SK-N-SH (cell line): ENCODE measurements around the gene R3HDML. TPM values are rescaled to one million over a fixed set of nuclear protein-coding genes. Genes with fewer than 3 reads are reported as not detected.

Experiments used
- CTCF ChIA-PET: fragments of 300-600, 350-600 bp; formaldehyde crosslinking; extraction: SDS; loops from one replicate; lab custom pipeline; 2021; lab: Yijun Ruan, JAX
- POLR2A ChIA-PET: fragments of 350-600 bp; sonication (Branson Sonifier 250); formaldehyde crosslinking; extraction: SDS; loops from one replicate; lab custom pipeline; 2020; ENCODE audit warnings: antibody characterized with exemption, inconsistent platforms; lab: Yijun Ruan, JAX
- DNase-seq: peaks from one replicate; pipeline ENCODE4 v3.0.0; 2012
- H2AFZ ChIP-seq: fragments of 200-600 bp; sonication (generic); 2 replicates; pipeline ENCODE4 v1.8.1; 2016; ENCODE audit warnings: antibody characterized with exemption, mild to moderate bottlenecking, low read depth
- H3F3A ChIP-seq: fragments of 200-600 bp; sonication (generic); replicated peaks from 2 replicates; pipeline ENCODE3; 2016; ENCODE audit warnings: antibody characterized with exemption, mild to moderate bottlenecking; ENCODE audit not compliant: insufficient read depth
- H3K27ac ChIP-seq, 2 experiments: fragments of 200-500 bp in 1 of 2; fragments of 200-600 bp in 1 of 2; sonication (Bioruptor generic) in 1 of 2; sonication (generic), shearing (Covaris generic) in 1 of 2; 2 replicates each; pipeline versions ENCODE4 v1.5.1 to v1.6.1; 2014 to 2016; ENCODE audit warnings: low read depth in 2 of 2, inconsistent platforms in 1 of 2, low read length in 1 of 2, mild to moderate bottlenecking in 1 of 2, mixed read lengths in 1 of 2
- H3K27me3 ChIP-seq: fragments of 200-600 bp; sonication (generic), shearing (Covaris generic); 2 replicates; pipeline ENCODE4 v1.6.1; 2016; ENCODE audit warnings: mixed run types; ENCODE audit not compliant: insufficient read depth
- H3K36me3 ChIP-seq, 2 experiments: fragments of 200-500 bp in 1 of 2; fragments of 200-600 bp in 1 of 2; sonication (Bioruptor generic) in 1 of 2; sonication (generic) in 1 of 2; replicated peaks in 1 of 2; 2 replicates each; pipeline versions ENCODE3 to v1.5.1; 2014 to 2016; ENCODE audit warnings: low read length in 1 of 2, mild to moderate bottlenecking in 1 of 2; ENCODE audit not compliant: insufficient read depth in 2 of 2, control insufficient read depth in 1 of 2
- H3K4me1 ChIP-seq, 2 experiments: fragments of 200-500 bp in 1 of 2; fragments of 200-600 bp in 1 of 2; sonication (Bioruptor generic) in 1 of 2; sonication (generic), shearing (Covaris generic) in 1 of 2; 2 replicates each; pipeline versions ENCODE4 v1.5.1 to v1.6.1; 2014 to 2016; ENCODE audit warnings: low read depth in 1 of 2, low read length in 1 of 2, mixed run types in 1 of 2; ENCODE audit not compliant: insufficient read depth in 2 of 2, control insufficient read depth in 1 of 2
- H3K4me2 ChIP-seq: fragments of 200-600 bp; sonication (generic), shearing (Covaris generic); 2 replicates; pipeline ENCODE4 v1.6.1; 2017; ENCODE audit warnings: mixed run types
- H3K4me3 ChIP-seq, 2 experiments: fragments of 200-500 bp in 1 of 2; fragments of 200-600 bp in 1 of 2; sonication (Bioruptor generic) in 1 of 2; sonication (generic), shearing (Covaris generic) in 1 of 2; 2 replicates each; pipeline versions ENCODE4 v1.5.1 to v1.8.1; 2014 to 2016; ENCODE audit warnings: low read depth in 2 of 2, inconsistent platforms in 1 of 2, low read length in 1 of 2, mild to moderate bottlenecking in 1 of 2, mixed read lengths in 1 of 2, moderate library complexity in 1 of 2
- H3K79me2 ChIP-seq: fragments of 200-600 bp; sonication (generic); 2 replicates; pipeline ENCODE4 v1.8.1; 2017; ENCODE audit warnings: mild to moderate bottlenecking; ENCODE audit not compliant: insufficient read depth
- H3K9ac ChIP-seq: fragments of 200-600 bp; sonication (generic); 2 replicates; pipeline ENCODE4 v1.6.1; 2017; ENCODE audit warnings: mixed run types
- H3K9me2 ChIP-seq: fragments of 200-600 bp; sonication (generic); 2 replicates; pipeline ENCODE4 v1.6.1; 2017; ENCODE audit warnings: mixed run types
- H3K9me3 ChIP-seq: fragments of 200-600 bp; sonication (generic); 2 replicates; pipeline ENCODE4 v1.6.1; 2017; ENCODE audit warnings: mixed run types, mild to moderate bottlenecking, moderate library complexity
- H4K20me1 ChIP-seq: fragments of 200-600 bp; sonication (generic); 2 replicates; pipeline ENCODE4 v1.6.1; 2017; ENCODE audit warnings: mild to moderate bottlenecking, mixed run types; ENCODE audit not compliant: insufficient read depth
- CHD2 ChIP-seq: fragments of 150-350 bp; IDR thresholded peaks from 2 replicates; pipeline ENCODE4 v1.6.1; 2018; ENCODE audit warnings: low read length; ENCODE audit not compliant: partially characterized antibody
- EZH2phosphoT487 ChIP-seq: fragments of 200-600 bp; sonication (generic); IDR thresholded peaks from 2 replicates; pipeline ENCODE4 v1.6.1; 2017; ENCODE audit warnings: low read depth, mixed run types, mild to moderate bottlenecking, antibody characterized with exemption, moderate library complexity, borderline replicate concordance
- FOSL2 ChIP-seq: IDR thresholded peaks from 2 replicates; pipeline ENCODE4 v1.4.0; 2012; ENCODE audit warnings: low read depth, mild to moderate bottlenecking, moderate library complexity, borderline replicate concordance
- GATA2 ChIP-seq: sonication (generic); formaldehyde crosslinking; IDR thresholded peaks from 2 replicates; pipeline ENCODE4 v1.5.0; 2020; ENCODE audit warnings: mild to moderate bottlenecking, missing genetic modification reagents
- MXI1 ChIP-seq: IDR thresholded peaks from 2 replicates; pipeline ENCODE4 v1.6.1; 2012; ENCODE audit warnings: mild to moderate bottlenecking, low read depth, low read length, improper control_type of control experiment
- NRF1 ChIP-seq: IDR thresholded peaks from 2 replicates; pipeline ENCODE4 v1.6.1; 2012; ENCODE audit warnings: low read depth, mild to moderate bottlenecking, low read length
- RCOR1 ChIP-seq: fragments of 150-350 bp; IDR thresholded peaks from 2 replicates; pipeline ENCODE4 v1.6.1; 2017; ENCODE audit warnings: antibody characterized with exemption, low read length
- REST ChIP-seq: IDR thresholded peaks from 2 replicates; pipeline ENCODE4 v1.6.1; 2012; ENCODE audit warnings: mild to moderate bottlenecking, low read depth, low read length, moderate library complexity
- SMC3 ChIP-seq: IDR thresholded peaks from 2 replicates; pipeline ENCODE4 v1.6.1; 2012; ENCODE audit warnings: low read depth, low read length, improper control_type of control experiment
- TAF1 ChIP-seq: IDR thresholded peaks from 2 replicates; pipeline ENCODE4 v1.6.1; 2012; ENCODE audit warnings: low read depth, mild to moderate bottlenecking, low read length, moderate library complexity, borderline replicate concordance
- TCF12 ChIP-seq: IDR thresholded peaks from 2 replicates; pipeline ENCODE4 v1.4.0; 2012
- TEAD4 ChIP-seq: IDR thresholded peaks from 2 replicates; pipeline ENCODE4 v1.4.0; 2012; ENCODE audit warnings: mild to moderate bottlenecking, borderline replicate concordance; ENCODE audit not compliant: insufficient read depth
- USF1 ChIP-seq: IDR thresholded peaks from 2 replicates; pipeline ENCODE4 v1.4.0; 2012; ENCODE audit warnings: low read depth, borderline replicate concordance
- WGBS: methylation state at CpG from one replicate; pipeline ENCODE4 v1.1.6; 2017; ENCODE audit warnings: low lambda C conversion rate; 5-methylcytosine and 5-hydroxymethylcytosine counted together
- polyA plus RNA-seq, 3 experiments: library from polyadenylated mRNA; depleted of rRNA; stranded (reverse); fragments of >200 nt; gene quantifications; 2 replicates each; pipeline ENCODE4 v1.2.3, GENCODE V29; 2012
- TF ChIP-seq, protein P1 (sequence below): fragments of 200-600 bp; sonication (generic); IDR thresholded peaks from 2 replicates; pipeline ENCODE4 v1.6.1; 2017; ENCODE audit warnings: antibody characterized with exemption, mild to moderate bottlenecking, moderate library complexity
- TF ChIP-seq, protein P2 (sequence below): IDR thresholded peaks from 2 replicates; pipeline ENCODE4; 2012
- TF ChIP-seq, protein P3 (sequence below): fragments of 150-350 bp; IDR thresholded peaks from 2 replicates; pipeline ENCODE4 v1.6.1; 2016; ENCODE audit warnings: mild to moderate bottlenecking, low read depth, low read length

The R3HDML gene
- polyA plus RNA-seq, 1 of the 3 experiments (the other 2 are of a cell fraction), result not detected

GRCh38 chr20:44334709-44335108, 2.1 kb upstream of the R3HDML start:
- H3K4me3 ChIP-seq, result no peak overlapping the region
- no peaks in the 10 kb centered on the region for H3K36me3 ChIP-seq
- H4K20me1 ChIP-seq, result no peaks in the 10 kb centered on the region
- H3F3A ChIP-seq, result no peaks in the 10 kb centered on the region
- ChIA-PET POLR2A (no interaction called here), CTCF (no interaction called here)
- H3K9ac ChIP-seq, result no peak overlapping the region
- WGBS, result 67% methylated on average over 4 of the region's 4 CpGs
- no peaks in the 10 kb centered on the region for H3K9me2 ChIP-seq
- H3K4me2 ChIP-seq, result no peak overlapping the region
- H3K9me3 ChIP-seq, result no peaks in the 10 kb centered on the region
- no peak overlapping the region for H3K27ac ChIP-seq
- no peaks in the 10 kb centered on the region for H3K27me3 ChIP-seq
- H2AFZ ChIP-seq, result no peak overlapping the region
- peaks cover 0 to 18% of the 10 kb centered on the region in 2 experiments; a peak in 1 of 4 replicates for H3K4me1 ChIP-seq
- no peaks in the 10 kb centered on the region for H3K79me2 ChIP-seq
- TF ChIP-seq, protein P1, sequence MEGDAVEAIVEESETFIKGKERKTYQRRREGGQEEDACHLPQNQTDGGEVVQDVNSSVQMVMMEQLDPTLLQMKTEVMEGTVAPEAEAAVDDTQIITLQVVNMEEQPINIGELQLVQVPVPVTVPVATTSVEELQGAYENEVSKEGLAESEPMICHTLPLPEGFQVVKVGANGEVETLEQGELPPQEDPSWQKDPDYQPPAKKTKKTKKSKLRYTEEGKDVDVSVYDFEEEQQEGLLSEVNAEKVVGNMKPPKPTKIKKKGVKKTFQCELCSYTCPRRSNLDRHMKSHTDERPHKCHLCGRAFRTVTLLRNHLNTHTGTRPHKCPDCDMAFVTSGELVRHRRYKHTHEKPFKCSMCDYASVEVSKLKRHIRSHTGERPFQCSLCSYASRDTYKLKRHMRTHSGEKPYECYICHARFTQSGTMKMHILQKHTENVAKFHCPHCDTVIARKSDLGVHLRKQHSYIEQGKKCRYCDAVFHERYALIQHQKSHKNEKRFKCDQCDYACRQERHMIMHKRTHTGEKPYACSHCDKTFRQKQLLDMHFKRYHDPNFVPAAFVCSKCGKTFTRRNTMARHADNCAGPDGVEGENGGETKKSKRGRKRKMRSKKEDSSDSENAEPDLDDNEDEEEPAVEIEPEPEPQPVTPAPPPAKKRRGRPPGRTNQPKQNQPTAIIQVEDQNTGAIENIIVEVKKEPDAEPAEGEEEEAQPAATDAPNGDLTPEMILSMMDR, result no peak
- TF ChIP-seq NRF1 (no peak), MXI1 (no peak), CHD2 (no peak), EZH2phosphoT487 (no peak), FOSL2 (no peak), SMC3 (no peak), RCOR1 (no peak), TEAD4 (no peak), TCF12 (no peak), TAF1 (no peak), REST (no peak), GATA2 (CRISPR knock-in tag) (no peak), USF1 (no peak)
- TF ChIP-seq, protein P2, sequence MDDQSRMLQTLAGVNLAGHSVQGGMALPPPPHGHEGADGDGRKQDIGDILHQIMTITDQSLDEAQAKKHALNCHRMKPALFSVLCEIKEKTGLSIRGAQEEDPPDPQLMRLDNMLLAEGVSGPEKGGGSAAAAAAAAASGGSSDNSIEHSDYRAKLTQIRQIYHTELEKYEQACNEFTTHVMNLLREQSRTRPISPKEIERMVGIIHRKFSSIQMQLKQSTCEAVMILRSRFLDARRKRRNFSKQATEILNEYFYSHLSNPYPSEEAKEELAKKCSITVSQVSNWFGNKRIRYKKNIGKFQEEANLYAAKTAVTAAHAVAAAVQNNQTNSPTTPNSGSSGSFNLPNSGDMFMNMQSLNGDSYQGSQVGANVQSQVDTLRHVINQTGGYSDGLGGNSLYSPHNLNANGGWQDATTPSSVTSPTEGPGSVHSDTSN, result no peak
- TF ChIP-seq, protein P3, sequence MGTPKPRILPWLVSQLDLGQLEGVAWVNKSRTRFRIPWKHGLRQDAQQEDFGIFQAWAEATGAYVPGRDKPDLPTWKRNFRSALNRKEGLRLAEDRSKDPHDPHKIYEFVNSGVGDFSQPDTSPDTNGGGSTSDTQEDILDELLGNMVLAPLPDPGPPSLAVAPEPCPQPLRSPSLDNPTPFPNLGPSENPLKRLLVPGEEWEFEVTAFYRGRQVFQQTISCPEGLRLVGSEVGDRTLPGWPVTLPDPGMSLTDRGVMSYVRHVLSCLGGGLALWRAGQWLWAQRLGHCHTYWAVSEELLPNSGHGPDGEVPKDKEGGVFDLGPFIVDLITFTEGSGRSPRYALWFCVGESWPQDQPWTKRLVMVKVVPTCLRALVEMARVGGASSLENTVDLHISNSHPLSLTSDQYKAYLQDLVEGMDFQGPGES, result no peak
- DNase-seq, result no peak
